ENCODE results near the gene C9orf85.

C9orf85 gene

GRCh38 chr9:71918419-71918818, 7.0 kb downstream of the C9orf85 start:
- Histone ChIP-seq H3K36me3 (replicated peaks) (no peaks in the 10 kb centered on the region), H3K27ac (no peak overlapping the region), H3K4me3 (ENCODE audit: low read depth, low read length) (no peak overlapping the region), H3K27me3 (replicated peaks) (no peaks in the 10 kb centered on the region)
- in situ Hi-C loops (cut with HindIII; ENCODE audit: low pct_ligation_motif_present, low sequenced_read_pairs), result no loop called here
- TF ChIP-seq, protein P1, sequence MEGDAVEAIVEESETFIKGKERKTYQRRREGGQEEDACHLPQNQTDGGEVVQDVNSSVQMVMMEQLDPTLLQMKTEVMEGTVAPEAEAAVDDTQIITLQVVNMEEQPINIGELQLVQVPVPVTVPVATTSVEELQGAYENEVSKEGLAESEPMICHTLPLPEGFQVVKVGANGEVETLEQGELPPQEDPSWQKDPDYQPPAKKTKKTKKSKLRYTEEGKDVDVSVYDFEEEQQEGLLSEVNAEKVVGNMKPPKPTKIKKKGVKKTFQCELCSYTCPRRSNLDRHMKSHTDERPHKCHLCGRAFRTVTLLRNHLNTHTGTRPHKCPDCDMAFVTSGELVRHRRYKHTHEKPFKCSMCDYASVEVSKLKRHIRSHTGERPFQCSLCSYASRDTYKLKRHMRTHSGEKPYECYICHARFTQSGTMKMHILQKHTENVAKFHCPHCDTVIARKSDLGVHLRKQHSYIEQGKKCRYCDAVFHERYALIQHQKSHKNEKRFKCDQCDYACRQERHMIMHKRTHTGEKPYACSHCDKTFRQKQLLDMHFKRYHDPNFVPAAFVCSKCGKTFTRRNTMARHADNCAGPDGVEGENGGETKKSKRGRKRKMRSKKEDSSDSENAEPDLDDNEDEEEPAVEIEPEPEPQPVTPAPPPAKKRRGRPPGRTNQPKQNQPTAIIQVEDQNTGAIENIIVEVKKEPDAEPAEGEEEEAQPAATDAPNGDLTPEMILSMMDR (IDR thresholded peaks at IDR 0.05; ENCODE audit: low read depth, low read length, missing control alignments), result no peak
- no peak for DNase-seq

DNA sequence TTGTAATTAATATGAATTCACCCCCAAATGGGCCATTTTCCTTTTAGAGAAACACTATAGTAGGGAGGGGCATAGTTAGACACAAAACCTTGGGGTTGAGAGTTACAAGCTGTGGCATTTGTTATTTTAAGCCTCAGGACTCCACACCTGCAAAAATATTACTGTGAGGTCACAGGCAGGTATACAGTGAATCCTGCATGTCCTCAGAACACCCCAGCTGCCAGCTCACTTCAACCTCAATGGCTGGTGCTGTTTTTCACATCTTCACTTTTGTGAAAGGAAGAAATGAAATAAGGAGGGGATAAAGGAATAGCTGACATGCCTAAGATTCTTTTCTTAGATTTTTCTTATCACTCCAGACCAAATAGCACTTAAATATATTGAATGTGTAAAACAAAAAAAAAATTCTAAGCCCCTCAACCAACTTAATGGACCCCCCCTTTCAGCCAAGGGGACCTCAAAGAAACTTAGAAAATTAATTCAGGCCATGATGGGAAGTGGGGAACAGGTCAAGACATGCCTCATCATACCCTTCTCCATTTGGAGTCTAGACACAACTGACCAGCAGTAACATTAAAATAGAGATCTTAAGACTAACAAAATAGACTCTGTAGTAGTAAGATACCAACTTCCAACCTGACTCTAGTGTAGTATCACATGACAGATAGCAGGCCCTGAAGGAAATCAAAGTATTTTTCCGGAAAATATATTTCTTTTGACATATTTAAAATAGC, 9.2 kb downstream of the C9orf85 start:
- TF ChIP-seq, protein P1 (IDR thresholded peaks at IDR 0.05; ENCODE audit: low read depth, low read length, missing control alignments), result no peak
- in situ Hi-C loops (cut with HindIII; ENCODE audit: low pct_ligation_motif_present, low sequenced_read_pairs), result no loop called here
- no peaks in the 10 kb centered on the region for H3K36me3 ChIP-seq (replicated peaks)
- H3K27me3 ChIP-seq (replicated peaks), result no peaks in the 10 kb centered on the region
- no peak overlapping the region for H3K27ac ChIP-seq
- DNase-seq, result no peak
- H3K4me3 ChIP-seq (ENCODE audit: low read depth, low read length), result no peak overlapping the region

GRCh38 chr9:71921190-71921814, 9.9 kb downstream of the C9orf85 start:
- in situ Hi-C loops (cut with HindIII; ENCODE audit: low pct_ligation_motif_present, low sequenced_read_pairs), result no loop called here
- Histone ChIP-seq H3K27ac (no peak overlapping the region), H3K27me3 (replicated peaks) (no peaks in the 10 kb centered on the region), H3K36me3 (replicated peaks) (no peaks in the 10 kb centered on the region), H3K4me3 (ENCODE audit: low read depth, low read length) (no peak overlapping the region)
- TF ChIP-seq, protein P1 (IDR thresholded peaks at IDR 0.05; ENCODE audit: low read depth, low read length, missing control alignments), result no peak
- no peak for DNase-seq

GRCh38 chr9:71924576-71924975, 13.1 kb downstream of the C9orf85 start:
- TF ChIP-seq, protein P1 (IDR thresholded peaks at IDR 0.05; ENCODE audit: low read depth, low read length, missing control alignments), result no peak
- Histone ChIP-seq H3K27ac (no peak overlapping the region), H3K27me3 (replicated peaks) (no peaks in the 10 kb centered on the region), H3K4me3 (ENCODE audit: low read depth, low read length) (no peak overlapping the region), H3K36me3 (replicated peaks) (no peaks in the 10 kb centered on the region)
- in situ Hi-C loops (cut with HindIII; ENCODE audit: low pct_ligation_motif_present, low sequenced_read_pairs), result no loop called here
- no peak for DNase-seq

GRCh38 chr9:71925834-71926233, 14.4 kb downstream of the C9orf85 start:
- TF ChIP-seq, protein P1 (IDR thresholded peaks at IDR 0.05; ENCODE audit: low read depth, low read length, missing control alignments), result no peak
- in situ Hi-C loops (cut with HindIII; ENCODE audit: low pct_ligation_motif_present, low sequenced_read_pairs), result no loop called here
- Histone ChIP-seq H3K4me3 (ENCODE audit: low read depth, low read length) (no peak overlapping the region), H3K36me3 (replicated peaks) (no peaks in the 10 kb centered on the region), H3K27ac (no peak overlapping the region), H3K27me3 (replicated peaks) (no peaks in the 10 kb centered on the region)
- no peak for DNase-seq

All from brain microvascular endothelial cell (primary cell).